Activated T-helper 1 cell treated with Interleukin-2 at 50 U/mL for 16 hours (primary cell): Measurements from ENCODE around the gene OSM.
"Not testable (repeated sequence)": the region's sequence is repeated elsewhere in the genome, so short reads cannot be mapped to it uniquely, and the experiment has no call there.

Experiments
- DNase-seq: peaks from one replicate; pipeline ENCODE4 v3.0.0-alpha.2; 2020; ENCODE audit warnings: low read depth

Gene OSM

GRCh38 chr22:30244066-30244465 is 22.6 kb downstream of the OSM start:
- DNase-seq = no peak

GRCh38 chr22:30243661-30244060 is 23.0 kb downstream of the OSM start:
- DNase-seq = no peak

GRCh38 chr22:30241576-30242371 is 24.9 kb downstream of the OSM start:
- DNase-seq = no peak

- no peak for DNase-seq
Observed at GRCh38 chr22:30240541-30241417, 25.9 kb downstream of the OSM start.

GRCh38 chr22:30239488-30240405 is 26.9 kb downstream of the OSM start:
- no peak for DNase-seq

- DNase-seq = no peak
Observed at GRCh38 chr22:30238661-30239487, 27.8 kb downstream of the OSM start.

GRCh38 chr22:30238136-30238535 is 28.5 kb downstream of the OSM start:
- no peak for DNase-seq

- no peak for DNase-seq
Observed at GRCh38 chr22:30236875-30237274, 29.8 kb downstream of the OSM start.

- no peak for DNase-seq
Observed at GRCh38 chr22:30235687-30236170, 30.9 kb downstream of the OSM start.

- no peak for DNase-seq
Observed at GRCh38 chr22:30234786-30235470, 31.7 kb downstream of the OSM start.

GRCh38 chr22:30234325-30234724 is 32.3 kb downstream of the OSM start:
- not testable (repeated sequence) for DNase-seq

GRCh38 chr22:30233582-30233981 is 33.1 kb downstream of the OSM start:
- DNase-seq = no peak

- DNase-seq = no peak
Observed at GRCh38 chr22:30232716-30233218, 33.9 kb downstream of the OSM start.

- DNase-seq = no peak
Observed at GRCh38 chr22:30230787-30231461, 35.7 kb downstream of the OSM start.

GRCh38 chr22:30230330-30230729 is 36.3 kb downstream of the OSM start:
- no peak for DNase-seq

- DNase-seq = no peak
Observed at GRCh38 chr22:30228509-30229359, 37.9 kb downstream of the OSM start.

- DNase-seq = no peak
Observed at GRCh38 chr22:30227438-30228228, 39.0 kb downstream of the OSM start.
